Measurements from ENCODE around the gene TMEM248. TPM values are rescaled to one million over a fixed set of nuclear protein-coding genes. Genes with fewer than 3 reads are reported as not detected.
"Not testable (repeated sequence)": the region's sequence is repeated elsewhere in the genome, so short reads cannot be mapped to it uniquely, and the experiment has no call there.

TMEM248 gene, protein sequence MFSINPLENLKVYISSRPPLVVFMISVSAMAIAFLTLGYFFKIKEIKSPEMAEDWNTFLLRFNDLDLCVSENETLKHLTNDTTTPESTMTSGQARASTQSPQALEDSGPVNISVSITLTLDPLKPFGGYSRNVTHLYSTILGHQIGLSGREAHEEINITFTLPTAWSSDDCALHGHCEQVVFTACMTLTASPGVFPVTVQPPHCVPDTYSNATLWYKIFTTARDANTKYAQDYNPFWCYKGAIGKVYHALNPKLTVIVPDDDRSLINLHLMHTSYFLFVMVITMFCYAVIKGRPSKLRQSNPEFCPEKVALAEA
- total RNA-seq: 80.5 and 84.3 TPM in 2 replicates

- intact Hi-C loops (cut with micrococcal nuclease): loop anchor here (1.0 to 2.0 kb wide), 6 partner anchors 77 to 938 kb away; partner anchors contain the start of genes GUSB, KCTD7 and RABGEF1
Measured at GRCh38 chr7:66920769-66921395, at the start of gene TMEM248. TSS of gene TMEM248 (plus strand) at chr7:66921225. CDS start at chr7:66941866, 20,641 bp downstream.

DNA sequence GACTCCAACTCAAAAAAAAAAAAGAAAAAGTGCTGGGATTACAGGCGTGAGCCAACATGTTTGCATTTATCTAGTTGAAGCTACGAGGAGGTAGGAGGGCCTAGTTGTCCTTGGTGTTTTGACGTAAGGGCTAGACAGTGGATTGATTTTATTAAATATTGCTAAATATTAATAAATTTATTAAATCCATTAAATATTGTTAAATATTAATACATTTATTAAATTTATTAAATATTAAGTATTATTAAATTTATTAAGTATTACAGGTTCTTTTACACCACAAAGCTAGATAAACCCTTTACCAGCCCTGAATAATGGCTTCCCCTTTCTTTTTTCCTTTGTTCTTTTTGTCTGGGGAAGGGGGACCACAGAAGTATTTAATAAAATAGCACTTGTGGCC lies 47.5 kb upstream of the TMEM248 start:
- intact Hi-C loops (cut with micrococcal nuclease): no loop called here

- intact Hi-C loops (cut with micrococcal nuclease): no loop called here
Measured at GRCh38 chr7:66877577-66878300, 43.3 kb upstream of the TMEM248 start.

GRCh38 chr7:66878301-66878685 lies 42.7 kb upstream of the TMEM248 start:
- intact Hi-C loops (cut with micrococcal nuclease): not testable (repeated sequence)

DNA sequence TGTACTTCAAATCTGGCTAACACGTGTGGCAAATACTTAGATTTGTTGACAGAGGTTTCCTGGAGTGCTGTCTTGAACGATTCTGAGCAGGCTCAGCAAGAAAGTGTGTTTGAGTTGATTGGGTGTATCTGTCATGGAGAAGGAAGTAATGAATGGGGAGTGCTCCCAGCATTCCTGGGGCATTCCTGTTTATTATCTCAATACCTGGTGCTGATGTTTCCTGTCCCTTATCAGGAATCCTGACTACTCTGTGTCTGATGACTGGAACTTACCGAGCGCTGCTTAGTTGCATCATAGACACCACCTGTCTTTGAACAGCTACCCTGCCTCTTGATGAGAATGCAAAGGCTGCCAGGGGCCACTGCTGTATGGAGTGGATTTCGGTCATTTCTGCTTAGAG lies 41.0 kb upstream of the TMEM248 start:
- intact Hi-C loops (cut with micrococcal nuclease): no loop called here

DNA sequence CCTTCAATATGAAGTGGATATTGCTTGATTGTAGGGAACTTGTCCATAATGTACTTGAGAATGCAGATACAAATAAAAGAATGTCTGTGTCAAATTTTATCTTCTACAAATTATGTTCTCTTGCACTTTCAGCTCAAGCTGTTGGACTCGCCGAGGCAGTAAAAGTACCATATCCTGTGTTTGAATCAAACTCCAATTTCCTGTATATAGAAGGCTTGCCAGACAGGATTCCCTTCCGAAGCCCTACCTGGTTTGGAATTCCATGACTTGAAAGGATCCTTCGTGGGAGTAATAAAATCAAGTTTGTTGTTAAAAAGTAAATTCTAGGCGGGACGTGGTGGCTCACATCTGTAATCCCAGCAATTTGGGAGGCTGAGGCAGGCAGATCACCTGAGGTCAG lies 40.4 kb upstream of the TMEM248 start:
- intact Hi-C loops (cut with micrococcal nuclease): not testable (repeated sequence)

- intact Hi-C loops (cut with micrococcal nuclease): no loop called here
Measured at GRCh38 chr7:66883716-66884115, 37.3 kb upstream of the TMEM248 start.

DNA sequence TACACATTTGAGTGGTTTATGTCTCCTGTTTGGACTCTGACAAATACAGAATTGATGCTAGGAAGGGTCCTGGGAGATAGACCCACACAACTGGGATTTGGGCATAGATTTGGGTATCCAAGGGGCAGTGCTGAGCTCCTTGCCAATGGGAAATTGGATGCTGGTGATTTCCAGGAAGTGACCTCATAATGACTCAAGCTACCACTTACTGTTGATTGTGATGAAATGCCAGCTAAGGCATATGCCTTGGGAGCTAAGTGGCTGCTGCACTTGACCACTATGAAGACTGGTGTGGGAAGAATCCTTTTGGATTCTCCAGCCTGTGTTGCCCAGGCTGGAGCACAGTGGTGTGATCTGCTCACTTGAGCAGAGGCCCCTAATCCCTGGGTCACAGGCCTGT lies 36.5 kb upstream of the TMEM248 start:
- intact Hi-C loops (cut with micrococcal nuclease): not testable (repeated sequence)

DNA sequence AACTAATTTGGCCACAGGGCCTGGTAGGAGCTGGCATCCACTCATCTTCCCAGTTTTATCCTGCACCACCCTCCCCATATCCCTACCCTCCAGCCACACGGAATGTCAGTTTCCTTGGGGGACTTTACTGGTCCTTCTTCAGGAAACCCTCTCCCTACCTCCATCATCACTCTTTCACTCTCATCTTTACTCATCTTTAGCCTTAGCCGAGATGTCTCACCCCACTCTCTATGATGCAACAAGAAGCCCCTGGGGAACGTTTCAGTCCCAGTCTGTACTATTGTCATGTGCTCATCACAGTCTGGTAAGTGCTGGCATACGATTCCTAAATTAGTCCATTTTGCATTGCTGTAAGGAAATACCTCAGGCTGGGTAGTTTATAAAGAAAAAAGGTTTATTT lies 34.9 kb upstream of the TMEM248 start:
- intact Hi-C loops (cut with micrococcal nuclease): no loop called here

GRCh38 chr7:66888223-66888622 lies 32.8 kb upstream of the TMEM248 start:
- intact Hi-C loops (cut with micrococcal nuclease): not testable (repeated sequence)

- intact Hi-C loops (cut with micrococcal nuclease): no loop called here
Measured at GRCh38 chr7:66894463-66895080, 26.5 kb upstream of the TMEM248 start.

- intact Hi-C loops (cut with micrococcal nuclease): no loop called here
Measured at GRCh38 chr7:66896441-66896840, 24.6 kb upstream of the TMEM248 start.

GRCh38 chr7:66899552-66900280 lies 21.3 kb upstream of the TMEM248 start:
- intact Hi-C loops (cut with micrococcal nuclease): no loop called here

DNA sequence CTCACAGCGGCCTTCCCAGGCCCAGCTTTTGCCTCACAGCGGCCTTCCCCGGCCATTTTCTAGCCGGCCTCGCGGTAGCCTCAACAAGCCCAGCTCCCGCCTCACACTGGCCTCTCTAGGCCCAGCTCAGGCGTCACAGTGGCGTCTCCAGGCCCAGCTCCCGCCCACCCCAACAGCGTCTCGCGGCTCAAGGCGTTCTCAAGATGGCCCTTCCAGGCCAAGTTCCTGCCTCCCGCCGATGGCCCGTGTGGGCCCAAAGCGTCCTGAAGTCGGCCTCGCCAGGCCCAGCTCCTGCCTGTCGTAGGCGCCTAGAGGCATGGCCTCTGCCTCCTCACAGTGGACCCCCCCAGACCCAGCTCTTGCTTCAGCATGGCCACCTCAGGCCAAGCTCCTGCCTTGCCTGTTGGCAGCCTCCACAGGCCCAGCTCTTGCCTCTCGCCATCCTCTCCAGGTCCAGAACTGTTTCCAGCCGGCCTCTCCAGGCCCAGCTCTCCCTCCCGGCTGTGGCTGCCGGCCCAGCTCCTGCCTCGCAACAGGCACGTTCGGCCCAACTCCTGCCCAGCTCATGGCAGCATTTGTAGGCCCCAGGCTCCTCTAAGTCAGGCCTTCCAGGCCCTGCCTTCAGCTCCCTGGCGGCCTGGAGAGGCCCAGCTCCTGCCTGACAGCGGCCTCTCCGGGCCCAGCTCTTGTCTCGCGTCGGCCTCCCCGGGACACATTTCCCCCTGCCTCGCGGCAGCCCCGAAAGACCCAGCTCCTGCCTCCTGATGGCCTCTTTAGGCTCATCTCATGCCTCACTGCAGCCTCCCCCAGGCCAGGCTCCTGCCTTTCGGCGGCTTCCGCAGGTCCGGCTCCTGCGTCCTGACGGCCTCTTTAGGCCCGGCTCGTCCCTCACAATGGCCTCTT lies 18.8 kb upstream of the TMEM248 start:
- intact Hi-C loops (cut with micrococcal nuclease): no loop called here

- intact Hi-C loops (cut with micrococcal nuclease): no loop called here
Measured at GRCh38 chr7:66902844-66903180, 18.2 kb upstream of the TMEM248 start.

GRCh38 chr7:66903360-66904062 lies 17.5 kb upstream of the TMEM248 start:
- intact Hi-C loops (cut with micrococcal nuclease): no loop called here

GRCh38 chr7:66904063-66904593 lies 16.9 kb upstream of the TMEM248 start:
- intact Hi-C loops (cut with micrococcal nuclease): no loop called here

- intact Hi-C loops (cut with micrococcal nuclease): no loop called here
Measured at GRCh38 chr7:66905278-66905677, 15.7 kb upstream of the TMEM248 start.

GRCh38 chr7:66905689-66906088 lies 15.3 kb upstream of the TMEM248 start:
- intact Hi-C loops (cut with micrococcal nuclease): no loop called here
